GM21576 (cell line): ENCODE measurements around the gene MADCAM1.
"Not testable (repeated sequence)": the region's sequence is repeated elsewhere in the genome, so short reads cannot be mapped to it uniquely, and the experiment has no call there.

Source experiments
- ATAC-seq: cut with Tn5 transposase; IDR thresholded peaks from one replicate; pipeline ENCODE4 v1.9.1; 2021; ENCODE audit warnings: mild to moderate bottlenecking, moderate library complexity; ENCODE audit not compliant: unreplicated experiment

The MADCAM1 gene

DNA sequence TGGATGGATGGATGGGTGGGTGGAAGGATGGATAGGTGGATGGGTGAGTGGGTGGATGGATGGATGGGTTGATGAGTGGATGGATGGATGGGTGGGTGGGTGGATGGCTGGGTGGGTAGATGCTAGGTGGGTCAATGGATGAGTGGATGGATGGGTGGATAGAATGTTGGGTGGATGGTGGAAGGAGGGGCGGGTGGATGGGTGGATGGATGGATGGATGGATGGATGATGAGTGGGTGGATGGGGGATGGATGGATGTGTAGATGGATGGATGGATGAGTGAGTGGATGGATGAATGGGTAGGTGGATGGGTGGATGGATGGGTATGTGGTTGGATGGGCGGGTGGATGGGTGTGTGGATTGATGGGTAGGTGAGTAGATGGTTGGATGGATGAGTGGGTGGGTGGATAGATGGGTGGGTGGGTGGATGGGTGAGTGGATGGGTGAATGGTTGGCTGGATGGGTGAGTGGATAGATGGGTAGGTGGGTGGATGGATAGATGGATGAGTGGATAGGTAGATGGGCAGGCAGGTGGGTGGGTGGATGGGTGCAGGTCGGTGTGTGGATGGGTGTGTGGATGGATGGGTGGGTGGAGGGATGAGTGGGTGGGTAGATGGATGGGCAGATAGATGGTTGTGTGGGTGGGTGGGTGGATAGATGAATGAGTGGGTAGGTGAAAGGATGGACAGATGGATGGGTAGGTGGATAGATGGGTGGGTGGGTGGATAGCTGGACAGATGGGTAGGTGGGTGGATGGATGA is 31.1 kb upstream of the MADCAM1 start:
- ATAC-seq, result no peak

- no peak for ATAC-seq
These were observed 28.7 kb upstream of the MADCAM1 start for GRCh38 chr19:467554-467953.

DNA sequence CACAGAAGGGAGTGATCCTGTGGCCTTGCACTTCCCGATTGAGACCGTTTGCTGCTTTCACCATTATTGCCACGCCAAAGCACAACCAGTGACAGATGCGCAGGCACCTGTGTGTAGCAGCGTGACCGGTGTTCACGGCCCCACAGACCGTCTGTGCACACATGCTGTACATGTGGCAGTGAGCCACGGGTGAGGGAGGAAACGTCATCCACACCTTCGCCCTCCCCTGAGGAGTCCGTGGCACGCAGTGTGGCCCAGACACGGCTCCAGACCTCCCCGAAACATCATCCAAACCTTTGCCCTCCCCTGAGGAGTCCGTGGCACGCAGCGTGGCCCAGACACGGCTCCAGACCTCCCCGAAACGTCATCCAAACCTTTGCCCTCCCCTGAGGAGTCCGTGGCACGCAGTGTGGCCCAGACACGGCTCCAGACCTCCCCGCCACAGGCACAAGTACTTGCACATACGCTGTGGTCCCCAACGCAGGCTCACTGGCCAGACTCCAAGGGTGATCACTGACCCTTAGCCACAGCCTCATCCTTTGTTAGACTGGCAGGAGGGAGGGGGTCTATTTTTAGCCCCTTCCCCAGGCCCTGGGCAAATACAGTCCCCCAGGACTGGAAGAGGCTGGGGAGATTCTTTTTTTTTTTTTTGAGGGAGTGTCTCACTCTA is 27.6 kb upstream of the MADCAM1 start:
- ATAC-seq, result no peak

GRCh38 chr19:469833-470232 is 26.5 kb upstream of the MADCAM1 start:
- ATAC-seq, result no peak

DNA sequence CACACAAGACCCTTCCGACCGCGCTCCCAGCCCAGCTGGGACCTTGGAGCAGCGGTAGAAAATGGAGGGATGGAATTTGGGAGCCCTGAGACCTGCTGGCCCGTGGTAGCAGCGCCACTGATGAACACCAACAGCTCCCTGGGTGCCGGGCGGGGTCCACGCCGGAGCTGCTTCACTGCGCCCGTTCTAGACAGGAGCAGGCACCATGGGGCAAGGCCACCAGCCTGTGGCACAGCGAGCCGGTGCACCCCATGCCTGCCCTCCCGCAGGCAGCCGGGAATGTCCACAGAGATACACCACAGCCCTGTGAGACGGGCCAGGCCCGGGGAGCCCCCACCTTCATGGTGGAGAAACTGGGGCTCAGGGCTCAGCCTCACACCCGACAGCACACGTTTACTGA is 25.6 kb upstream of the MADCAM1 start:
- ATAC-seq, result no peak

DNA sequence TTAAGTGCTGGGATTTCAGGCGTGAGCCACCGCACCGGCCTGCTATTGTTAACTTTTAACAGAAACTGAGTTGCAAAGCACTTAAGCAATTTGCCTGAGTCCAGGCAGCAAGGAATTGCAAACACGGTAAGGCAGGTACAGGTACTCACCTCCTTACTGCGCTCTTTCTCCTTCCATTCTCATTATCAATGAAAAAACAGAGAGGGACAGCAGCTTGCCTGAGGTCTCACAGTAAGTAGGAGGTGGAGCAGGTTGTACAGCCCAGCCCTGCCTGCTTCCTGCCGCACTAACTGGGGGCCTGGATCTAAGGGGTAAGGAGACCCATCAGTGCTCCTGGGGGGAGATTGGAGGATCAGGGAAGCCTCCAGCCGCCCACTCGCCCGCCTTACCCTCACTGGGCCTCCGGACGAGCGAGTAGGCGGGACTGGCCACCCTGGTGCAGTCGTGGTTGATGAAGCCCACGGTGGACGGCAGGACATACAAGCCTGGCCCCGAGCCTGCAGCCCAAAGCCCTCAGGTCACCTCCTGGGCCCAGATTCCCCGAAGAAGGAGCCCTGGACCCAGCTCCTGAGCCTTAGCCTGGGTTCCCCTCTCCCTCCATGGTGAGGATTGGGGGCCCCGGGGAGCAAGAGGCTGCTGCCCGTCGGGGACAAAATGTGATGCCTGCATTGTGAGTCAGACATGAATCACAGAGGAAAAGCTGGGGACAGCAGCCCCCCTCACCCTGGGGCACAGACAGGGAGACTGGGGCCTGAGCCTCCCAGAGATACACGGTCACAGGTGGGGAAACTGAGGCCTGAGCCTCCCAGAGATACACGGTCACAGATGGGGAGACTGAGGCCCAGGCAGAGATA is 24.1 kb upstream of the MADCAM1 start:
- ATAC-seq, result no peak

DNA sequence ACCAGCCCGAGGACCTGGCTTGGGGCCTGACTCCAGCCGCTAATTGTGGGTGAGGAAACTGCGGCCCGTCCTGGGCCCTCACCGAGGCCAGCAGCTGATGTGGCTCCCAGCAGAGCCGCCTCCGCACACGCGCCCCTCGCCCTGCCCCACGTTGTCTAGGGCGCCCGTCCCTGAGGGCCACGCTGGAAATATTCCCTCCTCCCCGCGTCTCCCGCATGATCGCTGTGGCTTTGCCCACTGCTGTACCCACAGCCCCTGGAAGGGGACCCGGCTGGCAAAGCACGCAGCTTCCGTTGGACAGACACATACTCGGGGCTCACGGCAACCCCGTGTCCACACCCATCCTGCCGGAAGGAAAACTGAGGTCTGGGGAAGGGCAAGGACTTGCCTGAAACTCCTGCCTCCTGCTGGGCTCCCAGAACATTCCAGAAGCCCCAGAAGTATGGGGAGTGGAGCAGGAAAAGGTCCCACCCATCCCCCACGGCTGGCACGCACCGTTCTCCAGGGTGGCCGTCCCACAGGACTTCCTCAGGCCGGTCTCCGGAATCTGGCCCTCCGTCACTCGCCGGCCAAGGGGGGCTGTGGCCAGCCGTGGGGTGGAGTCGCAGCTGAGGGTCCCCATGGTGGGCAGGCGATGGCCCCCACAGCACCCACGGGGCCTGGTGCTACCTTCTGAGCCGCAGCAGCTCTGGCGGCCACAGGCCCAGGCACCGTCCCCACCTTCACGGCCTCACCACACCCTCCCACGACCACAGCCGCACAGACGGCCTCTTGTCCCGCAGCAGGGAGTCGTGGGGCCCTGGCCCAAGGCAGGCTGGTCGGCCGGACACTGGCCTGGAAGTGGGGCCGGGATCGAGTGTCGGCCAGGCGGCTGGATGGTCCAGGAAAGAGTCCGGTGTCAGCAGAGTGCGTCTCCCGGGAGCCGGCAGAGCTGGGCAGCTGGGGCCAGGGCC is 21.9 kb upstream of the MADCAM1 start:
- ATAC-seq, result no peak

DNA sequence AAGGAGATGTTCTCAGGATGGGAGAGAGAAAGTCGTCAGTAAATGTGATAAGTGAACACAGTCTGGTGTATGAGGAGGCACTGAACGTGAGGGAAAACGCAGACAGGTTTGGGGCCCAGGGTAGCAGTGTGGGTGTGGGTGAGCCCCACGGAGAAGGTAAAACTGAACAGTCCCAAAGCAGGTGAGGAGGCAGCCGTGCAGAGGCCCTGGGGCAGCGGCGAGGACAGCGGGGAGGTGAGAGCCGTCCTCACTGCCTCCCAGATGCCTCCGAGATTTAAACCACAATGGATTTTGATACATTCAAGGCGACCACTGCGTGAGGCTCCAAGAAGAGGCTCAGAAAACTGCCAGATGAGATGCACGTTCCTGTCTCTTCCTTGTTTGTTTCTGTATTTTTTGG is 20.9 kb upstream of the MADCAM1 start:
- no peak for ATAC-seq

GRCh38 chr19:478236-478903 is 17.9 kb upstream of the MADCAM1 start:
- ATAC-seq, result no peak

- ATAC-seq, result no peak
These were observed 17.3 kb upstream of the MADCAM1 start for GRCh38 chr19:478976-479375.

DNA sequence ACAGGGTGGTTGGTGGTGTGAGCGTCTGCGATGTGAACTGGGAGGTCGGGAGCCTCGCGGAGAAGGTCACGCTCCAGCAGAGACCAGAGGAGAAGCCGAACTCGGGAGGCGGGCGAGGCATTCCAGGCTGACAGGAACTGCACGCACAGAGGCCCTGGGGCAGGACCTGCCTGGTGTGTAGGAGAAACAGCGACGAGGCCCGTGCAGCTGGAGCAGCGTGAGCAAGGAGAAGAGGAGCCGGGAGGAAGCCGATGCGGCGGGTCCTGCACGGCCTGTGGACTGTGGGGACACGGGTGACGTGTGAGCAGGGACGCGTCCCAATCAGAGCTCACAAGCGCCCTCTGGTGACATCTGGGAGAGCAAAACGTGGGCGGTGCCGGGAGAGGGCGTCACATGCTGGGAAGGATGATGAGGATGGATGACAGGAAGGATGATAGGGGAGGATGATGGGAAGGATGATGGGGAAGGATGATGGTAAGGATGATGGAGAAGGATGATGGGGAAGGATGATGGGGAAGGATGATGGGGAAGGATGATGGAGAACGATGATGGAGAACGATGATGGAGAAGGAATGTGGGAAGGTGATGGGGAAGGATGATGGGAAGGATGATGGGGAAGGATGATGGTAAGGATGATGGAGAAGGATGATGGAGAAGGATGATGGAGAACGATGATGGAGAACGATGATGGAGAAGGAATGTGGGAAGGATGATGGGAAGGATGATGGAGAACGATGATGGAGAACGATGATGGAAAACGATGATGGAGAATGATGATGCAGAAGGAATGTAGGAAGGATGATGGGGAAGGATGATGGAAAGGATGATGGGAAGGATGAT is 16.1 kb upstream of the MADCAM1 start:
- no peak for ATAC-seq

GRCh38 chr19:481100-481499 is 15.2 kb upstream of the MADCAM1 start:
- ATAC-seq, result not testable (repeated sequence)

DNA sequence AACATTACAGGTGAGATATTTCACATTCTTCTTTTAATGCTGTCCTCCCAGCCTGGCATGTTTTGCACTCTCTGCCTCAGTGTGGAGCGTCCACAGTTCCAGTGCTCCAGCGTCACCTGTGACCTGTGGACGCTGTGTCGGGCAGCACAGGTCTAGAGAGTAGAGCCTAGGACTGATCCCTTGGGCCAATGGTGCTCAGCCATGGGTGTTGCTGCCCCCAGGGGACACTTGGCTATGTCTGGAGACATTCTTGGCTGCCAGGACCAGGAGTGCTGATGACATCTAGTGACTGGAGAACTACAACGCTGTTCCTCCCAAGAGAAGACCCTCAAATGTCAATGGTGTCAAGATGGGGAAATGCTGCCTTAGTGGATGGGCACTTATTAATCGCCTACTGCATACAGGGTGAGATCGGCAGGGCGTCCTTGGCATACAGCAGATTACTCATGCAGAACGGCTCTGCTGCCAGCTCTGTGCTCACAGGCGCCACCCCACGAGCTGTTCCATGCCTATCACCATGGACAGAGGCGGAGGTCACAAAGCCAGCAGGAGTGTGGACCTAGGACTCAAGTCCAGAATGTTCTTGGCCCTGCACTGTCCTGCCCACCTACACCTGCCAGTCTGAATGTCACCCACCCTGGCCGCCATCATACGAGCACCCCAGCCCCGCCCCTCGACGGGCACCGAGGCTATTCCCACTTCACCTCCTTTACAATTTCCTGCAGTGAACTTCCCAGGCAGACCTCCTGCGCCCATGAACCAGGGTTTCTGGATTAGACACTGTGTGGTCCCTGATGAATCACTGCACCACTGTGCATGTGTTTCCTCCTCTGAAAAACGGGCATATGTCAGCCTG is 13.9 kb upstream of the MADCAM1 start:
- ATAC-seq, result no peak

DNA sequence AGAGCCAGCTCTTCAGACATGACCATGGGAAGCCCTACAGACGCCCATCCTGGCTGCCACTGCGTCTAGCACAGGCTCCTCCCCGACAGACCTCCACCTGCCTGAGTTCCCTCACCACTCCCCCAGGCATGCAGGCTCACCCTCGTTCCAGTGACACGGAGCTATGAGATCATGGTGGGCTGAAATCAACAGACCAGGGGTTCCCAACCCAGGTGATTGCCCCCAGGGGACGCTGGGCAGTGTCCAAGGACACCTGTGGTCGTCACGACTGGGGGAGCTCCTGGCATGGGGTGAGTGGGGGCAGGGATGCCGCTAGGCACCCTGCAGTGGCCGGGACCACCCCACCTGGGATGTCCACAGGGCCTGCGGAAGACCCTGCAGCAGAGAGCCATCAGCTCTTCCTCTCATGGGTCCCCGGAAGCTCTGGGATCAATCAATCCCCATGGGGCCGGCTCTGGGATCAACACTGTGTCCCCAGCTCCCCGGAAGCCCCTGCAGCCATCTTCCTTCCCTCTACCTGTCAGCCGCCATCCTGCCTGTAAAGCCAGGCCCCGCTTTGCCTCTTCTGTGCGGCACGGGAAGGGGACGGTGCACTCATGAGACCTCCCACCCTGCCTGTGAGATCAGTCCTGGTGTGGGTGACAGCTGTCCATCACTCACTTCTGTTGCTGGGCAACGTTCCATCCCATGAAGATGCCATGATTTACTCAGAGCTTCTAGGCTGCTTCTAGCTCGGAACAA is 12.8 kb upstream of the MADCAM1 start:
- ATAC-seq, result no peak

DNA sequence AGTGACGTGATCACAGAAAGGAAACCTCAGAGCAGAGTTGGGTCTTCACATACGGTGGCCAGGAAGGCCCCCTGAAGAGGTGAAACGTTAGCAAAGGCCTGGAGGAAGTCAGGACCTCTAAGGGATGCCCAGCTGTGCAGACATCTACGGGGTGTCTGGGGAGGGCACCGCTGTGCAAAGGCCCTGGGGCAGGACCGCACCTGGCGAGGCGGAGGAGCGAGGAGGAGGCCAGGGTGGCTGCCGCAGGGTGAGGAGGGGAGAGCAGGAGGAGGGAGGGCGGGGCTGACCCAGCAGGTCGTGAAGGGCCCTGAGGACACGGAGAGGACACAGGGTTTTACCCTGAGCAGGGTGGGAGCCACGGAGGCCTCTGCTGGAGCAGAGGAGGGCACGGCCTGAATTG is 11.8 kb upstream of the MADCAM1 start:
- ATAC-seq, result no peak

DNA sequence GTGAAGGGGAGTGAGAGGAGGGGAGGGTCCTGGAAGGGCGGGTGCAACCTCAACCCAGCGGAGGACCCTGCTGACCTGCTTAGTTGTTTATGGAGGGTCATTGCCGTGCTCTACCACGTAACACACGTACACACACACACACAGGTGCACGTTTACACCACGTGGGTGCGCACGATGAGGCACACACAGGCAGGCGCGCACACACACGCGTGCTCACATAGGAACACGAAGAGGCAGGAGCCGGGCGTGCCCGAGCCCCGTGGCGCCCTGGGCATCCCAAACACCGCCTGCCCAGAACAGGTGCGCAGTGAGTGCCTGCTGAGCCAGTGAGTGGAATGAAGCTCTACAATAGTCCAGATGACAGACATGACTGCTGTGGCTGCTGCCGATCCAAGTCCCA is 11.2 kb upstream of the MADCAM1 start:
- no peak for ATAC-seq

- no peak for ATAC-seq
These were observed 10.6 kb upstream of the MADCAM1 start for GRCh38 chr19:485583-486236.
